ENCODE results near the gene ANKRD28. TPM values are rescaled to one million over a fixed set of nuclear protein-coding genes. Genes with fewer than 3 reads are reported as not detected.

Gene ANKRD28
- total and polyA plus RNA-seq, 2 experiments from 2014 or later = 15.2 to 61.3 TPM

DNA sequence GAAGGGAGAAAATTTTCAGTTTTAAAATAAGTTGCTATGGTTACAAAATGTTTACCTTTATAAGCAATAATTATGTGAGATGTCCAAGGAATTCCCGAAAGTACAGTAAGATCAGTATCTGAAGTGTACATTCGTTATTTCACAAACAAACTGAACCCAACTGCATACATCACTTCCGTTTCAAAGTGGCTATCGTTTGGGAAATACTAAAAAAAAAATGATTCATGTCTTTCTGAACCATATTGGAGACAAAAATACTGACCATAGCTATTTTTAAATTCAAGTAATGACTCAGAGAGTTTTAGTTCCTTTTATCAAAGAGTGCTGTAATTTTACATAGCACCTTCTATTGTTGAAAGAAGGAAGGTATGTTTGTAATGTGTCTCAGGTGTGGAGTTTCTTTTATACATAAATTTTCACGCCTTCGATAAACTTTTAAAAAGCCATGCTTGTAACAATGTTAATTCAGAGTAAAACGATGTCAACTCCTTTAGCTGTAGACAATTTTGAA lies 8.0 kb upstream of the ANKRD28 start:
- H3K4me2 ChIP-seq = no peak overlapping the region
- no peak overlapping the region for H3K27ac ChIP-seq (ENCODE audit: low read depth)
- no peaks in the 10 kb centered on the region for H3F3A ChIP-seq (replicated peaks; ENCODE audit: low read depth)
- DNase-seq (ENCODE audit: low spot score) (no peak), ATAC-seq (no peak)
- peaks cover 27% of the 10 kb centered on the region for H3K4me1 Mint-ChIP-seq
- no peak overlapping the region for H3K4me3 ChIP-seq
- peaks cover 6% of the 10 kb centered on the region; the same call in 1 of the 2 replicates for H4K20me1 ChIP-seq (replicated peaks; ENCODE audit: insufficient read depth)
- H3K36me3 ChIP-seq (ENCODE audit: insufficient read depth) = no peaks in the 10 kb centered on the region
- no peak overlapping the region for H3K4me3 Mint-ChIP-seq
- no peaks in the 10 kb centered on the region for H3K9me2 ChIP-seq (ENCODE audit: insufficient read depth)
- H3K27me3 Mint-ChIP-seq (ENCODE audit: insufficient read depth, low read depth, poor library complexity) = no peaks in the 10 kb centered on the region
- H3K9me3 Mint-ChIP-seq = no peaks in the 10 kb centered on the region
- peaks cover 14% of the 10 kb centered on the region for H3K4me1 ChIP-seq (ENCODE audit: insufficient read depth)
- H3K79me2 ChIP-seq (replicated peaks; ENCODE audit: insufficient read depth) = peaks cover 81% of the 10 kb centered on the region
- TF ChIP-seq, protein P1, sequence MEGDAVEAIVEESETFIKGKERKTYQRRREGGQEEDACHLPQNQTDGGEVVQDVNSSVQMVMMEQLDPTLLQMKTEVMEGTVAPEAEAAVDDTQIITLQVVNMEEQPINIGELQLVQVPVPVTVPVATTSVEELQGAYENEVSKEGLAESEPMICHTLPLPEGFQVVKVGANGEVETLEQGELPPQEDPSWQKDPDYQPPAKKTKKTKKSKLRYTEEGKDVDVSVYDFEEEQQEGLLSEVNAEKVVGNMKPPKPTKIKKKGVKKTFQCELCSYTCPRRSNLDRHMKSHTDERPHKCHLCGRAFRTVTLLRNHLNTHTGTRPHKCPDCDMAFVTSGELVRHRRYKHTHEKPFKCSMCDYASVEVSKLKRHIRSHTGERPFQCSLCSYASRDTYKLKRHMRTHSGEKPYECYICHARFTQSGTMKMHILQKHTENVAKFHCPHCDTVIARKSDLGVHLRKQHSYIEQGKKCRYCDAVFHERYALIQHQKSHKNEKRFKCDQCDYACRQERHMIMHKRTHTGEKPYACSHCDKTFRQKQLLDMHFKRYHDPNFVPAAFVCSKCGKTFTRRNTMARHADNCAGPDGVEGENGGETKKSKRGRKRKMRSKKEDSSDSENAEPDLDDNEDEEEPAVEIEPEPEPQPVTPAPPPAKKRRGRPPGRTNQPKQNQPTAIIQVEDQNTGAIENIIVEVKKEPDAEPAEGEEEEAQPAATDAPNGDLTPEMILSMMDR (conservative IDR thresholded peaks at IDR 0.05; ENCODE audit: low read depth in 2 of 2) = no peak
- TF ChIP-seq, protein P2, sequence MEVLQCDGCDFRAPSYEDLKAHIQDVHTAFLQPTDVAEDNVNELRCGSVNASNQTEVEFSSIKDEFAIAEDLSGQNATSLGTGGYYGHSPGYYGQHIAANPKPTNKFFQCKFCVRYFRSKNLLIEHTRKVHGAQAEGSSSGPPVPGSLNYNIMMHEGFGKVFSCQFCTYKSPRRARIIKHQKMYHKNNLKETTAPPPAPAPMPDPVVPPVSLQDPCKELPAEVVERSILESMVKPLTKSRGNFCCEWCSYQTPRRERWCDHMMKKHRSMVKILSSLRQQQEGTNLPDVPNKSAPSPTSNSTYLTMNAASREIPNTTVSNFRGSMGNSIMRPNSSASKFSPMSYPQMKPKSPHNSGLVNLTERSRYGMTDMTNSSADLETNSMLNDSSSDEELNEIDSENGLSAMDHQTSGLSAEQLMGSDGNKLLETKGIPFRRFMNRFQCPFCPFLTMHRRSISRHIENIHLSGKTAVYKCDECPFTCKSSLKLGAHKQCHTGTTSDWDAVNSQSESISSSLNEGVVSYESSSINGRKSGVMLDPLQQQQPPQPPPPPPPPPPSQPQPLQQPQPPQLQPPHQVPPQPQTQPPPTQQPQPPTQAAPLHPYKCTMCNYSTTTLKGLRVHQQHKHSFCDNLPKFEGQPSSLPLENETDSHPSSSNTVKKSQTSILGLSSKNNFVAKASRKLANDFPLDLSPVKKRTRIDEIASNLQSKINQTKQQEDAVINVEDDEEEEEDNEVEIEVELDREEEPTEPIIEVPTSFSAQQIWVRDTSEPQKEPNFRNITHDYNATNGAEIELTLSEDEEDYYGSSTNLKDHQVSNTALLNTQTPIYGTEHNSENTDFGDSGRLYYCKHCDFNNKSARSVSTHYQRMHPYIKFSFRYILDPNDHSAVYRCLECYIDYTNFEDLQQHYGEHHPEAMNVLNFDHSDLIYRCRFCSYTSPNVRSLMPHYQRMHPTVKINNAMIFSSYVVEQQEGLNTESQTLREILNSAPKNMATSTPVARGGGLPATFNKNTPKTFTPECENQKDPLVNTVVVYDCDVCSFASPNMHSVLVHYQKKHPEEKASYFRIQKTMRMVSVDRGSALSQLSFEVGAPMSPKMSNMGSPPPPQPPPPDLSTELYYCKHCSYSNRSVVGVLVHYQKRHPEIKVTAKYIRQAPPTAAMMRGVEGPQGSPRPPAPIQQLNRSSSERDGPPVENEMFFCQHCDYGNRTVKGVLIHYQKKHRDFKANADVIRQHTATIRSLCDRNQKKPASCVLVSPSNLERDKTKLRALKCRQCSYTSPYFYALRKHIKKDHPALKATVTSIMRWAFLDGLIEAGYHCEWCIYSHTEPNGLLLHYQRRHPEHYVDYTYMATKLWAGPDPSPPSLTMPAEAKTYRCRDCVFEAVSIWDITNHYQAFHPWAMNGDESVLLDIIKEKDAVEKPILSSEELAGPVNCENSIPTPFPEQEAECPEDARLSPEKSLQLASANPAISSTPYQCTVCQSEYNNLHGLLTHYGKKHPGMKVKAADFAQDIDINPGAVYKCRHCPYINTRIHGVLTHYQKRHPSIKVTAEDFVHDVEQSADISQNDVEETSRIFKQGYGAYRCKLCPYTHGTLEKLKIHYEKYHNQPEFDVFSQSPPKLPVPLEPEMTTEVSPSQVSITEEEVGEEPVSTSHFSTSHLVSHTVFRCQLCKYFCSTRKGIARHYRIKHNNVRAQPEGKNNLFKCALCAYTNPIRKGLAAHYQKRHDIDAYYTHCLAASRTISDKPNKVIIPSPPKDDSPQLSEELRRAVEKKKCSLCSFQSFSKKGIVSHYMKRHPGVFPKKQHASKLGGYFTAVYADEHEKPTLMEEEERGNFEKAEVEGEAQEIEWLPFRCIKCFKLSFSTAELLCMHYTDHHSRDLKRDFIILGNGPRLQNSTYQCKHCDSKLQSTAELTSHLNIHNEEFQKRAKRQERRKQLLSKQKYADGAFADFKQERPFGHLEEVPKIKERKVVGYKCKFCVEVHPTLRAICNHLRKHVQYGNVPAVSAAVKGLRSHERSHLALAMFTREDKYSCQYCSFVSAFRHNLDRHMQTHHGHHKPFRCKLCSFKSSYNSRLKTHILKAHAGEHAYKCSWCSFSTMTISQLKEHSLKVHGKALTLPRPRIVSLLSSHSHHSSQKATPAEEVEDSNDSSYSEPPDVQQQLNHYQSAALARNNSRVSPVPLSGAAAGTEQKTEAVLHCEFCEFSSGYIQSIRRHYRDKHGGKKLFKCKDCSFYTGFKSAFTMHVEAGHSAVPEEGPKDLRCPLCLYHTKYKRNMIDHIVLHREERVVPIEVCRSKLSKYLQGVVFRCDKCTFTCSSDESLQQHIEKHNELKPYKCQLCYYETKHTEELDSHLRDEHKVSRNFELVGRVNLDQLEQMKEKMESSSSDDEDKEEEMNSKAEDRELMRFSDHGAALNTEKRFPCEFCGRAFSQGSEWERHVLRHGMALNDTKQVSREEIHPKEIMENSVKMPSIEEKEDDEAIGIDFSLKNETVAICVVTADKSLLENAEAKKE (CRISPR knock-in tag; IDR thresholded peaks at IDR 0.05) = no peak
- TF ChIP-seq ZNF331 (CRISPR knock-in tag; IDR thresholded peaks at IDR 0.05; ENCODE audit: low read depth) = no peak
- TF ChIP-seq, protein P3, sequence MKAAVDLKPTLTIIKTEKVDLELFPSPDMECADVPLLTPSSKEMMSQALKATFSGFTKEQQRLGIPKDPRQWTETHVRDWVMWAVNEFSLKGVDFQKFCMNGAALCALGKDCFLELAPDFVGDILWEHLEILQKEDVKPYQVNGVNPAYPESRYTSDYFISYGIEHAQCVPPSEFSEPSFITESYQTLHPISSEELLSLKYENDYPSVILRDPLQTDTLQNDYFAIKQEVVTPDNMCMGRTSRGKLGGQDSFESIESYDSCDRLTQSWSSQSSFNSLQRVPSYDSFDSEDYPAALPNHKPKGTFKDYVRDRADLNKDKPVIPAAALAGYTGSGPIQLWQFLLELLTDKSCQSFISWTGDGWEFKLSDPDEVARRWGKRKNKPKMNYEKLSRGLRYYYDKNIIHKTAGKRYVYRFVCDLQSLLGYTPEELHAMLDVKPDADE (IDR thresholded peaks at IDR 0.05) = no peak
- no peak for TF ChIP-seq POLR2AphosphoS5 (IDR thresholded peaks at IDR 0.05; ENCODE audit: low read depth)
- no peak for TF ChIP-seq CREB1 (CRISPR knock-in tag; IDR thresholded peaks at IDR 0.05; ENCODE audit: low read depth)
- TF ChIP-seq, protein P4, sequence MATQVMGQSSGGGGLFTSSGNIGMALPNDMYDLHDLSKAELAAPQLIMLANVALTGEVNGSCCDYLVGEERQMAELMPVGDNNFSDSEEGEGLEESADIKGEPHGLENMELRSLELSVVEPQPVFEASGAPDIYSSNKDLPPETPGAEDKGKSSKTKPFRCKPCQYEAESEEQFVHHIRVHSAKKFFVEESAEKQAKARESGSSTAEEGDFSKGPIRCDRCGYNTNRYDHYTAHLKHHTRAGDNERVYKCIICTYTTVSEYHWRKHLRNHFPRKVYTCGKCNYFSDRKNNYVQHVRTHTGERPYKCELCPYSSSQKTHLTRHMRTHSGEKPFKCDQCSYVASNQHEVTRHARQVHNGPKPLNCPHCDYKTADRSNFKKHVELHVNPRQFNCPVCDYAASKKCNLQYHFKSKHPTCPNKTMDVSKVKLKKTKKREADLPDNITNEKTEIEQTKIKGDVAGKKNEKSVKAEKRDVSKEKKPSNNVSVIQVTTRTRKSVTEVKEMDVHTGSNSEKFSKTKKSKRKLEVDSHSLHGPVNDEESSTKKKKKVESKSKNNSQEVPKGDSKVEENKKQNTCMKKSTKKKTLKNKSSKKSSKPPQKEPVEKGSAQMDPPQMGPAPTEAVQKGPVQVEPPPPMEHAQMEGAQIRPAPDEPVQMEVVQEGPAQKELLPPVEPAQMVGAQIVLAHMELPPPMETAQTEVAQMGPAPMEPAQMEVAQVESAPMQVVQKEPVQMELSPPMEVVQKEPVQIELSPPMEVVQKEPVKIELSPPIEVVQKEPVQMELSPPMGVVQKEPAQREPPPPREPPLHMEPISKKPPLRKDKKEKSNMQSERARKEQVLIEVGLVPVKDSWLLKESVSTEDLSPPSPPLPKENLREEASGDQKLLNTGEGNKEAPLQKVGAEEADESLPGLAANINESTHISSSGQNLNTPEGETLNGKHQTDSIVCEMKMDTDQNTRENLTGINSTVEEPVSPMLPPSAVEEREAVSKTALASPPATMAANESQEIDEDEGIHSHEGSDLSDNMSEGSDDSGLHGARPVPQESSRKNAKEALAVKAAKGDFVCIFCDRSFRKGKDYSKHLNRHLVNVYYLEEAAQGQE (IDR thresholded peaks at IDR 0.05; ENCODE audit: unreplicated experiment) = no peak
- TF ChIP-seq NANOG (IDR thresholded peaks at IDR 0.05; ENCODE audit: borderline replicate concordance) = no peak
- no peak for TF ChIP-seq STAT1 (IDR thresholded peaks at IDR 0.05; ENCODE audit: unreplicated experiment)
- TF ChIP-seq JUNB (IDR thresholded peaks at IDR 0.05; ENCODE audit: unreplicated experiment) = no peak
- no peak for TF ChIP-seq ZNF114 (CRISPR knock-in tag; IDR thresholded peaks at IDR 0.05)
- TF ChIP-seq EZH2phosphoT487 (IDR thresholded peaks at IDR 0.05; ENCODE audit: unreplicated experiment) = no peak
- TF ChIP-seq EZH2 (IDR thresholded peaks at IDR 0.05; ENCODE audit: low read depth, unreplicated experiment) = no peak
- H2AFZ ChIP-seq = no peak overlapping the region
- no peak overlapping the region for H3K27ac Mint-ChIP-seq
- no peaks in the 10 kb centered on the region for H3K36me3 Mint-ChIP-seq (ENCODE audit: low read depth)
- no peaks in the 10 kb centered on the region for H3K27me3 ChIP-seq (ENCODE audit: insufficient read depth)
